A549 (cell line): ENCODE measurements around the gene PDGFD. TPM values are rescaled to one million over a fixed set of nuclear protein-coding genes. Genes with fewer than 3 reads are reported as not detected.

ENCODE experiments used
- ATAC-seq, 2 experiments: fragments of 200-7000 bp in 1 of 2; fragments of >200 bp in 1 of 2; cut with Nextera tagmentation in 1 of 2; cut with Tn5 transposase in 1 of 2; 3 replicates each; pipeline versions ENCODE4 v1.8.0 to v1.9.1; 2018 to 2020; ENCODE audit warnings: mild to moderate bottlenecking in 1 of 2, moderate library complexity in 1 of 2
- CTCF ChIA-PET: fragments of 300-600 bp; sonication (Branson Sonifier 250); formaldehyde crosslinking; extraction: SDS; loops from one replicate; lab custom pipeline; 2021; ENCODE audit warnings: antibody characterized with exemption, inconsistent platforms; lab: Yijun Ruan, JAX
- POLR2A ChIA-PET: fragments of 350-600 bp; formaldehyde crosslinking; extraction: SDS; loops from one replicate; lab custom pipeline; 2021; ENCODE audit warnings: antibody characterized with exemption, inconsistent platforms; lab: Yijun Ruan, JAX
- DNase-seq, 2 experiments: peaks; one replicate each; pipeline versions ENCODE4 v3.0.0 to v3.0.0-alpha.2; 2011 to 2016; ENCODE audit warnings: low read depth in 1 of 2, low spot score in 1 of 2
- FAIRE-seq: peaks from 2 replicates; lab custom pipeline; 2011; peaks lifted over from hg19 to GRCh38; lab: Jason Lieb, UNC
- H3K27ac ChIP-seq, 2 experiments: fragments of >200 bp; sonication (Bioruptor Twin); formaldehyde crosslinking; 3 replicates each; pipeline ENCODE4 v1.5.1; 2016 to 2017
- H3K4me1 ChIP-seq: fragments of >200 bp; sonication (Bioruptor Twin); formaldehyde crosslinking; 3 replicates; pipeline ENCODE4 v1.6.1; 2016
- H3K4me2 ChIP-seq: fragments of >200 bp; sonication (Bioruptor Twin); formaldehyde crosslinking; 3 replicates; pipeline ENCODE4 v1.6.1; 2016
- H3K4me3 ChIP-seq: fragments of >200 bp; sonication (Bioruptor Twin); formaldehyde crosslinking; 3 replicates; pipeline ENCODE4 v1.5.1; 2016
- H3K9me3 ChIP-seq: fragments of >200 bp; sonication (Bioruptor Twin); formaldehyde crosslinking; 3 replicates; pipeline ENCODE4 v1.6.1; 2016
- ATOH8 ChIP-seq: fragments of 250-450 bp; sonication (Bioruptor Pico); IDR thresholded peaks from 2 replicates; pipeline ENCODE4 v1.5.0; 2020; ENCODE audit warnings: low read depth, mild to moderate bottlenecking, moderate library complexity
- BCL3 ChIP-seq: fragments of >200 bp; sonication (Bioruptor Twin); formaldehyde crosslinking; IDR thresholded peaks from 3 replicates; pipeline ENCODE4 v1.6.1; 2016
- BHLHE40 ChIP-seq: IDR thresholded peaks from 2 replicates; pipeline ENCODE4 v1.6.1; 2012; ENCODE audit warnings: low read depth, low read length, inconsistent platforms
- CBX2 ChIP-seq: fragments of 200-600 bp; sonication (generic); IDR thresholded peaks from 2 replicates; pipeline ENCODE4 v1.6.1; 2016; ENCODE audit warnings: low read depth, mild to moderate bottlenecking, borderline replicate concordance
- CEBPB ChIP-seq, 2 experiments: fragments of >200 bp in 1 of 2; sonication (Bioruptor Twin) in 1 of 2; formaldehyde crosslinking in 1 of 2; IDR thresholded peaks; 2 replicates each; pipeline ENCODE4 v1.6.1; 2012 to 2016
- E2F6 ChIP-seq: IDR thresholded peaks from 2 replicates; pipeline ENCODE4 v1.6.1; 2012; ENCODE audit warnings: low read depth, borderline replicate concordance
- EHF ChIP-seq: fragments of 250-450 bp; sonication (Bioruptor Pico); IDR thresholded peaks from 2 replicates; pipeline ENCODE4 v1.5.0; 2020; ENCODE audit warnings: mild to moderate bottlenecking
- EHMT2 ChIP-seq: fragments of 200-600 bp; sonication (generic); IDR thresholded peaks from 2 replicates; pipeline ENCODE4 v1.6.1; 2016; ENCODE audit warnings: antibody characterized with exemption, low read depth, mild to moderate bottlenecking, moderate library complexity
- EP300 ChIP-seq, 2 experiments: fragments of >200 bp; sonication (Bioruptor Twin); formaldehyde crosslinking; IDR thresholded peaks; 2 replicates in 1 of 2; 3 replicates in 1 of 2; pipeline ENCODE4 v1.6.1; 2016 to 2017
- ESRRA ChIP-seq: fragments of 150-350 bp; IDR thresholded peaks from 2 replicates; pipeline ENCODE4 v1.6.1; 2014; ENCODE audit warnings: mild to moderate bottlenecking, low read length, borderline replicate concordance
- FOSL2 ChIP-seq, 2 experiments: fragments of 450-650 bp in 1 of 2; fragments of >200 bp in 1 of 2; sonication (Bioruptor Twin) in 1 of 2; formaldehyde crosslinking; IDR thresholded peaks; 2 replicates each; pipeline versions ENCODE4 v1.5.0 to v1.6.1; 2016 to 2020; ENCODE audit warnings: mild to moderate bottlenecking in 1 of 2, moderate library complexity in 1 of 2
- FOXS1 ChIP-seq: fragments of 250-450 bp; sonication (Bioruptor Pico); IDR thresholded peaks from 2 replicates; pipeline ENCODE4 v1.5.0; 2020; ENCODE audit warnings: mild to moderate bottlenecking, moderate library complexity
- HDAC2 ChIP-seq: fragments of 200-600 bp; sonication (generic); IDR thresholded peaks from 2 replicates; pipeline ENCODE4 v1.6.1; 2016
- HES2 ChIP-seq: fragments of >200 bp; sonication (Bioruptor Twin); formaldehyde crosslinking; IDR thresholded peaks from 2 replicates; pipeline ENCODE4 v1.6.1; 2016
- HOXB13 ChIP-seq: fragments of 250-450 bp; sonication (Bioruptor Pico); IDR thresholded peaks from 2 replicates; pipeline ENCODE4 v1.5.0; 2020; ENCODE audit warnings: low read depth, mild to moderate bottlenecking, moderate library complexity
- JUN ChIP-seq, 2 experiments: fragments of >200 bp; sonication (Bioruptor Twin); formaldehyde crosslinking; IDR thresholded peaks; 2 replicates in 1 of 2; 3 replicates in 1 of 2; pipeline ENCODE4 v1.6.1; 2016 to 2017
- JUNB ChIP-seq: fragments of >200 bp; sonication (Bioruptor Twin); formaldehyde crosslinking; IDR thresholded peaks from 2 replicates; pipeline ENCODE4 v1.6.1; 2016
- KDM1A ChIP-seq: fragments of 200-600 bp; sonication (generic); IDR thresholded peaks from 2 replicates; pipeline ENCODE4 v1.6.1; 2016; ENCODE audit warnings: low read depth, mild to moderate bottlenecking
- KDM5A ChIP-seq: fragments of 200-600 bp; sonication (generic); IDR thresholded peaks from 2 replicates; pipeline ENCODE4 v1.6.1; 2016; ENCODE audit warnings: antibody characterized with exemption, mild to moderate bottlenecking
- MAFK ChIP-seq: fragments of 450-650 bp; IDR thresholded peaks from 2 replicates; pipeline ENCODE4 v1.6.1; 2014; ENCODE audit not compliant: partially characterized antibody
- NPAS2 ChIP-seq: fragments of 250-450 bp; sonication (Bioruptor Pico); IDR thresholded peaks from 2 replicates; pipeline ENCODE4 v1.8.0; 2022; ENCODE audit warnings: mild to moderate bottlenecking, moderate library complexity, borderline replicate concordance
- PBX3 ChIP-seq: IDR thresholded peaks from 2 replicates; pipeline ENCODE4 v1.6.1; 2012
- PHF8 ChIP-seq: fragments of 200-600 bp; sonication (generic); IDR thresholded peaks from 2 replicates; pipeline ENCODE4 v1.6.1; 2016; ENCODE audit warnings: low read depth, mild to moderate bottlenecking, antibody characterized with exemption, moderate library complexity, borderline replicate concordance
- POLR2A ChIP-seq: IDR thresholded peaks from 2 replicates; pipeline ENCODE4 v1.6.1; 2012; ENCODE audit warnings: mild to moderate bottlenecking, low read length
- RAD21 ChIP-seq, 2 experiments: fragments of >200 bp in 1 of 2; sonication (Bioruptor Twin) in 1 of 2; formaldehyde crosslinking in 1 of 2; IDR thresholded peaks in 1 of 2; conservative IDR thresholded peaks in 1 of 2; 2 replicates in 1 of 2; 3 replicates in 1 of 2; pipeline ENCODE4 v1.6.1; 2012 to 2018; ENCODE audit warnings: inconsistent platforms in 1 of 2
- SREBF2 ChIP-seq: fragments of 450-650 bp; IDR thresholded peaks from 2 replicates; pipeline ENCODE4 v1.6.1; 2014; ENCODE audit warnings: mild to moderate bottlenecking, moderate library complexity
- TFCP2L1 ChIP-seq: fragments of 250-450 bp; sonication (Bioruptor Pico); IDR thresholded peaks from 2 replicates; pipeline ENCODE4 v1.5.0; 2021; ENCODE audit warnings: mild to moderate bottlenecking
- TP53 ChIP-seq: fragments of 250-450 bp; sonication (Bioruptor Pico); IDR thresholded peaks from 2 replicates; pipeline ENCODE4 v1.5.0; 2021; ENCODE audit warnings: mild to moderate bottlenecking, moderate library complexity
- ZC3H11A ChIP-seq: fragments of 450-650 bp; IDR thresholded peaks from 2 replicates; pipeline ENCODE4 v1.6.1; 2014; ENCODE audit warnings: antibody characterized with exemption, mild to moderate bottlenecking
- ZNF302 ChIP-seq: fragments of 250-450 bp; sonication (Bioruptor Pico); IDR thresholded peaks from 2 replicates; pipeline ENCODE4 v1.9.0; 2021; ENCODE audit warnings: inconsistent platforms, mild to moderate bottlenecking, moderate library complexity
- WGBS: methylation state at CpG from one replicate; pipeline ENCODE4 v1.1.6; 2017; ENCODE audit errors: missing lambda C conversion rate; 5-methylcytosine and 5-hydroxymethylcytosine counted together
- polyA plus RNA-seq, 4 experiments: library from polyadenylated mRNA; depleted of rRNA in 3 of 4; stranded (reverse); fragments of >200 nt; fragmentation: RNase III in 1 of 4; extraction: RNeasy Plus Mini Kit Qiagen cat#74134 plus additional on column Dnase treatment in 1 of 4; gene quantifications; 2 replicates in 3 of 4; 3 replicates in 1 of 4; pipeline ENCODE4 v1.2.3, GENCODE V29; 2011 to 2017

The PDGFD gene
- polyA plus RNA-seq, 2 of the 4 experiments (the other 2 are of a cell fraction), result 11.1 to 29.7 TPM

GRCh38 chr11:104098132-104098531, 65.8 kb downstream of the PDGFD start (continued):
- TF ChIP-seq PHF8 (no peak), CEBPB (IDR thresholded peaks at IDR 0.05) (no peak), EP300 (IDR thresholded peaks at IDR 0.05) (no peak), HDAC2 (no peak)

- no peak overlapping the region for H3K27ac ChIP-seq
- CTCF ChIA-PET, result no interaction called here
- TF ChIP-seq HES2 (no peak), HOXB13 (CRISPR knock-in tag) (no peak), FOXS1 (CRISPR knock-in tag) (no peak), POLR2A (no peak), TFCP2L1 (CRISPR knock-in tag) (no peak), ZC3H11A (no peak), FOSL2 (IDR thresholded peaks at IDR 0.05) (no peak), FOSL2 (CRISPR knock-in tag; IDR thresholded peaks at IDR 0.05) (no peak), KDM1A (no peak), JUNB (no peak), JUN (IDR thresholded peaks at IDR 0.05) (no peak), EHMT2 (no peak), HDAC2 (no peak), PHF8 (no peak), ESRRA (no peak)
Observed at GRCh38 chr11:104096900-104097299, 67.0 kb downstream of the PDGFD start.

GRCh38 chr11:104095791-104096190, 68.2 kb downstream of the PDGFD start:
- H3K4me1 ChIP-seq, result 0 out of 3 replicates have a peak, but pooled peaks cover 8% of the 10 kb centered on the region
- ChIA-PET CTCF (no interaction called here), POLR2A (no interaction called here)
- ATAC-seq (no peak), FAIRE-seq (no peak), DNase-seq (no peak)
- no peak overlapping the region for H3K27ac ChIP-seq
- H3K9me3 ChIP-seq, result no peaks in the 10 kb centered on the region
- no peak overlapping the region for H3K4me3 ChIP-seq
- TF ChIP-seq RAD21 (conservative IDR thresholded peaks at IDR 0.05 in 1 of 2, IDR thresholded peaks at IDR 0.05 in 1 of 2) (no peak), TP53 (no peak), NPAS2 (CRISPR knock-in tag) (no peak), ATOH8 (no peak), HOXB13 (CRISPR knock-in tag) (no peak)
- H3K4me2 ChIP-seq, result no peak overlapping the region

More at GRCh38 chr11:104096900-104097299, 67.0 kb downstream of the PDGFD start:
- no peak overlapping the region for H3K4me3 ChIP-seq
- H3K4me1 ChIP-seq, result 0 out of 3 replicates have a peak, but pooled peaks cover 8% of the 10 kb centered on the region
- FAIRE-seq, result no peak
- H3K9me3 ChIP-seq, result no peaks in the 10 kb centered on the region
- POLR2A ChIA-PET, result no interaction called here
- WGBS, result 92% methylated on average over 4 of the region's 4 CpGs
- no peak for ATAC-seq
- H3K4me2 ChIP-seq, result no peak overlapping the region
- no peak for DNase-seq

GRCh38 chr11:104094576-104094975, 69.4 kb downstream of the PDGFD start:
- Histone ChIP-seq H3K9me3 (no peaks in the 10 kb centered on the region), H3K4me3 (no peak overlapping the region), H3K4me1 (0 out of 3 replicates have a peak, but pooled peaks cover 8% of the 10 kb centered on the region), H3K27ac (no peak overlapping the region), H3K4me2 (no peak overlapping the region)
- WGBS, result 90% methylated on average over 3 of the region's 3 CpGs
- ChIA-PET CTCF (no interaction called here), POLR2A (no interaction called here)
- ATAC-seq (no peak), FAIRE-seq (no peak), DNase-seq (no peak)
- TF ChIP-seq KDM5A (no peak), HES2 (no peak), ZNF302 (CRISPR knock-in tag) (no peak), MAFK (no peak), HDAC2 (no peak), CBX2 (no peak), FOSL2 (IDR thresholded peaks at IDR 0.05) (no peak), FOSL2 (CRISPR knock-in tag; IDR thresholded peaks at IDR 0.05) (no peak), BCL3 (no peak), PHF8 (no peak), SREBF2 (no peak), E2F6 (no peak), KDM1A (no peak), HOXB13 (CRISPR knock-in tag) (no peak), EHF (no peak), BHLHE40 (no peak), PBX3 (no peak)
